Fibroblast of lung (primary cell): ENCODE measurements around the gene LPP.

Source experiments
- CTCF ChIP-seq, 2 donors: IDR thresholded peaks in 1 of 2; conservative IDR thresholded peaks in 1 of 2; 1 replicate in 1 of 2; 2 replicates in 1 of 2; pipeline ENCODE4 v1.5.1; 2011 to 2012; ENCODE audit warnings: low read length in 2 of 2, control low read depth in 1 of 2, inconsistent platforms in 1 of 2, low read depth in 1 of 2, mild to moderate bottlenecking in 1 of 2
- EZH2 ChIP-seq: IDR thresholded peaks from 2 replicates; pipeline ENCODE4 v1.5.1; 2012; ENCODE audit warnings: low read length, control low read depth, mild to moderate bottlenecking; ENCODE audit errors: missing control alignments

GRCh38 chr3:188503647-188504046 lies 349.7 kb downstream of the LPP start:
- no peak for TF ChIP-seq CTCF (conservative IDR thresholded peaks at IDR 0.05 in 1 of 2, IDR thresholded peaks at IDR 0.05 in 1 of 2; ENCODE audit: low read depth in 1 of 2, low read length in 2 of 2)
- TF ChIP-seq EZH2: no peak
